Astrocyte of the spinal cord (primary cell): ENCODE data around the gene ARID1A.
"Not testable (repeated sequence)": the region's sequence is repeated elsewhere in the genome, so short reads cannot be mapped to it uniquely, and the experiment has no call there.

Source experiments
- DNase-seq: peaks from one replicate; pipeline ENCODE4 v3.0.0; 2011; ENCODE audit warnings: low read depth, low spot score
- H3K4me3 ChIP-seq: 2 replicates; pipeline ENCODE4 v1.5.1; 2011; ENCODE audit warnings: low read depth, mild to moderate bottlenecking, low read length, moderate library complexity
- CTCF ChIP-seq: IDR thresholded peaks from 2 replicates; pipeline ENCODE4 v1.5.1; 2012; ENCODE audit warnings: low read depth, mild to moderate bottlenecking, low read length, inconsistent platforms
- in situ Hi-C: cut with HindIII; loops from 2 replicates; pipeline ENCODE4 v1.10.0; 2017; ENCODE audit warnings: low sequenced_read_pairs

The ARID1A gene

GRCh38 chr1:26719205-26719604 is 23.4 kb downstream of the ARID1A start:
- no peak overlapping the region for H3K4me3 ChIP-seq
- in situ Hi-C loops = no loop called here
- peak; percentile 26 for TF ChIP-seq CTCF
- no peak for DNase-seq

- in situ Hi-C loops = no loop called here
- H3K4me3 ChIP-seq = no peak overlapping the region
- no peak for TF ChIP-seq CTCF
- DNase-seq = no peak
These were observed 26.0 kb downstream of the ARID1A start for GRCh38 chr1:26721669-26722355.

GRCh38 chr1:26723013-26723991 is 27.5 kb downstream of the ARID1A start:
- H3K4me3 ChIP-seq = no peak overlapping the region
- in situ Hi-C loops = no loop called here
- no peak for TF ChIP-seq CTCF
- DNase-seq = peak; percentile 97

- in situ Hi-C loops = no loop called here
- H3K4me3 ChIP-seq = no peak overlapping the region
- TF ChIP-seq CTCF = no peak
- no peak for DNase-seq
These were observed 28.3 kb downstream of the ARID1A start for GRCh38 chr1:26724118-26724517.

GRCh38 chr1:26724926-26725325 is 29.1 kb downstream of the ARID1A start:
- H3K4me3 ChIP-seq = no peak overlapping the region
- DNase-seq = no peak
- in situ Hi-C loops = no loop called here
- TF ChIP-seq CTCF = no peak

- H3K4me3 ChIP-seq, in situ Hi-C loops: not testable (repeated sequence)
- peak; percentile 50 for DNase-seq
These were observed 30.1 kb downstream of the ARID1A start for GRCh38 chr1:26725904-26726303.

GRCh38 chr1:26726784-26727183 is 31.0 kb downstream of the ARID1A start:
- in situ Hi-C loops = no loop called here
- no peak for TF ChIP-seq CTCF
- no peak overlapping the region for H3K4me3 ChIP-seq
- DNase-seq = no peak
